PC-9 (cell line): ENCODE results near the gene FBXO48. TPM values are rescaled to one million over a fixed set of nuclear protein-coding genes. Genes with fewer than 3 reads are reported as not detected.

Experiments
- BruUV-seq: library from RNA; stranded (reverse); fragments of 400-500 nt; replicated peaks from 2 replicates; lab custom pipeline; 2021; lab: Mats Ljungman, UMichigan
- CTCF ChIA-PET: fragments of 300-600 bp; sonication (Branson Sonifier 250); formaldehyde crosslinking; loops from one replicate; lab custom pipeline; 2022; ENCODE audit warnings: antibody characterized with exemption; lab: Charles Lee
- POLR2A ChIA-PET: fragments of 300-600 bp; sonication (Branson Sonifier 250); formaldehyde crosslinking; loops from one replicate; lab custom pipeline; 2022; ENCODE audit warnings: antibody characterized with exemption; ENCODE audit not compliant: unreplicated experiment; lab: Charles Lee
- DNase-seq, 2 experiments: peaks; one replicate each; pipeline versions ENCODE4 v3.0.0 to v3.0.0-alpha.2; 2015 to 2022; ENCODE audit warnings: mixed read lengths in 1 of 2
- H2AFZ ChIP-seq: fragments of 200-600 bp; sonication (generic); 2 replicates; pipeline ENCODE4 v1.8.1; 2017; ENCODE audit warnings: antibody characterized with exemption
- H3F3A ChIP-seq: fragments of 200-600 bp; sonication (generic); 2 replicates; pipeline ENCODE4 v1.8.1; 2017; ENCODE audit warnings: antibody characterized with exemption, mild to moderate bottlenecking, low read depth; ENCODE audit not compliant: insufficient read depth
- H3K27ac ChIP-seq: fragments of 200-600 bp; sonication (generic); 2 replicates; pipeline ENCODE4 v1.6.1; 2016; ENCODE audit warnings: mixed run types
- H3K27me3 ChIP-seq: fragments of 200-600 bp; sonication (generic); 2 replicates; pipeline ENCODE4 v1.6.1; 2016; ENCODE audit warnings: low read depth, mixed run types; ENCODE audit not compliant: insufficient read depth
- H3K36me3 ChIP-seq: fragments of 200-600 bp; sonication (generic); 2 replicates; pipeline ENCODE4 v1.6.1; 2016; ENCODE audit warnings: low read depth, mixed run types
- H3K4me1 ChIP-seq: fragments of 200-600 bp; sonication (generic); replicated peaks from 2 replicates; pipeline ENCODE4 v1.6.1; 2016; ENCODE audit warnings: mixed run types; ENCODE audit not compliant: insufficient read depth
- H3K4me2 ChIP-seq: fragments of 200-600 bp; sonication (generic); 2 replicates; pipeline ENCODE4 v1.6.1; 2017; ENCODE audit warnings: mixed run types
- H3K4me3 ChIP-seq: fragments of 200-600 bp; sonication (generic); 2 replicates; pipeline ENCODE4 v1.6.1; 2016; ENCODE audit warnings: mixed run types
- H3K79me2 ChIP-seq: fragments of 200-600 bp; sonication (generic); 2 replicates; pipeline ENCODE4 v1.6.1; 2017; ENCODE audit warnings: low read depth, mixed run types
- H3K9me2 ChIP-seq: fragments of 200-600 bp; sonication (generic); 2 replicates; pipeline ENCODE4 v1.8.1; 2017; ENCODE audit warnings: mild to moderate bottlenecking; ENCODE audit not compliant: insufficient read depth
- H3K9me3 ChIP-seq: fragments of 200-600 bp; sonication (generic); 2 replicates; pipeline ENCODE4 v1.8.1; 2016; ENCODE audit warnings: low read depth; ENCODE audit not compliant: insufficient read depth
- H4K20me1 ChIP-seq: fragments of 200-600 bp; sonication (generic); 2 replicates; pipeline ENCODE4 v1.8.1; 2017; ENCODE audit not compliant: insufficient read depth
- EZH2 ChIP-seq: fragments of 200-600 bp; sonication (generic); IDR thresholded peaks from 2 replicates; pipeline ENCODE4 v1.8.0; 2017; ENCODE audit warnings: antibody characterized with exemption, low read depth
- intact Hi-C: fragments of 100-400 bp; cut with micrococcal nuclease; formaldehyde crosslinking; loops from one replicate; pipeline ENCODE4 v1.10.0; 2022; ENCODE audit not compliant: unreplicated experiment
- total RNA-seq: library from RNA; stranded (reverse); gene quantifications from 2 replicates; pipeline ENCODE4 v1.2.3, GENCODE V29; 2021
- TF ChIP-seq, protein P1 (sequence below): fragments of 200-600 bp; sonication (generic); conservative IDR thresholded peaks from 2 replicates; pipeline ENCODE4 v1.6.1; 2017; ENCODE audit warnings: mixed run types, antibody characterized with exemption, mild to moderate bottlenecking, moderate library complexity

FBXO48 gene
- total RNA-seq, 1 experiment from 2014 or later, result 1.6 TPM

DNA sequence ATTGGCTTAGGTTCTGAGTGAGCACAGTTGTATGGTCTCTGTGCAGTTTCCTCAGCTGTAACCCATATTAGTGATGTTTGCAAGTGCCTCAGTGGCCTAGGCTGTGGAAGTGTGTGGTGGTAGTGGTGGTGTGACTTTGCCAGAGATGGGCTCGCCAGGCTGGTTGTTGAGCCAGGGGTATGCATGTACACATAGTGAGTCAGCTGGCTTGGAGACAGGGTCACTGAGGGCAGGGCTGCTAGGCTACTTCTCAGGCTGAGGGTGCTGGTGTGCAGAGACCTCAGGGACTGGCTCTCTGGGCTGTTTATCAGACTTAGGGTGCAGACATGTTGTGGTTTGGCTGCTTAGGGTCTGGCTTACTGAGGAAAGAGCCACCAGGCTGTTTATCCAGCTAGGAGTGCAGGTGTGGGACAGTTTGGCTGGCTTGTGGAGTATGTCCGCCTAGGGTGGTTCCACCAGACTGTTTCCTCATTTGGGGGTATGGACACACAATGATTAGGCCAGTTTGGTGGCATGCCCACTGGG is 15.3 kb upstream of the FBXO48 start:
- Histone ChIP-seq H4K20me1 (no peaks in the 10 kb centered on the region), H3F3A (no peaks in the 10 kb centered on the region), H3K27ac (no peak overlapping the region), H3K27me3 (no peaks in the 10 kb centered on the region), H3K4me3 (no peak overlapping the region), H3K9me2 (no peaks in the 10 kb centered on the region), H3K36me3 (no peaks in the 10 kb centered on the region), H3K4me2 (no peak overlapping the region), H3K4me1 (no peaks in the 10 kb centered on the region), H3K9me3 (no peaks in the 10 kb centered on the region), H2AFZ (no peak overlapping the region), H3K79me2 (no peaks in the 10 kb centered on the region)
- TF ChIP-seq, protein P1, sequence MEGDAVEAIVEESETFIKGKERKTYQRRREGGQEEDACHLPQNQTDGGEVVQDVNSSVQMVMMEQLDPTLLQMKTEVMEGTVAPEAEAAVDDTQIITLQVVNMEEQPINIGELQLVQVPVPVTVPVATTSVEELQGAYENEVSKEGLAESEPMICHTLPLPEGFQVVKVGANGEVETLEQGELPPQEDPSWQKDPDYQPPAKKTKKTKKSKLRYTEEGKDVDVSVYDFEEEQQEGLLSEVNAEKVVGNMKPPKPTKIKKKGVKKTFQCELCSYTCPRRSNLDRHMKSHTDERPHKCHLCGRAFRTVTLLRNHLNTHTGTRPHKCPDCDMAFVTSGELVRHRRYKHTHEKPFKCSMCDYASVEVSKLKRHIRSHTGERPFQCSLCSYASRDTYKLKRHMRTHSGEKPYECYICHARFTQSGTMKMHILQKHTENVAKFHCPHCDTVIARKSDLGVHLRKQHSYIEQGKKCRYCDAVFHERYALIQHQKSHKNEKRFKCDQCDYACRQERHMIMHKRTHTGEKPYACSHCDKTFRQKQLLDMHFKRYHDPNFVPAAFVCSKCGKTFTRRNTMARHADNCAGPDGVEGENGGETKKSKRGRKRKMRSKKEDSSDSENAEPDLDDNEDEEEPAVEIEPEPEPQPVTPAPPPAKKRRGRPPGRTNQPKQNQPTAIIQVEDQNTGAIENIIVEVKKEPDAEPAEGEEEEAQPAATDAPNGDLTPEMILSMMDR, result no peak
- TF ChIP-seq EZH2, result no peak
- no TSS peak for BruUV-seq
- ChIA-PET POLR2A (no interaction called here), CTCF (no interaction called here)
- DNase-seq, result no peak
- intact Hi-C loops, result no loop called here

DNA sequence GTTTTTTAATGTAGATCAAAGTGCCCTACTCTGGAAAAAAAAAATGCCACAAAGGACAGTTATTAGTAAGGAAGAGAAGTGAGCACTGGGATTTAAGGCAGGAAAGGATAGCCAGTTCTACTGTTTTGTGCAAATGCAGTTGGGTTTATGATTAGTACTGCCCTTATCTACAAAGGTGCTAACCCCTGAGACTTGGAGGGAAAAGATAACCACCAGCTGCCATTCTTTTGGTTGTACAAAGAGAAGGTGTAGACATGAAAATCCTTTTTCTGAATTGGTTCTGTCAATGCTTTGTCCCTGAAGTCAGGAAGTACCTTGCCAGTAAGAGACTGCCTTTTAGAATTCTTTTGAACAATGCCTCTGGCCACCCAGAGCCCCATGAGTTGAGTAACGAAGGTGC is 11.6 kb upstream of the FBXO48 start:
- no peak overlapping the region for H3K27ac ChIP-seq
- no peaks in the 10 kb centered on the region for H3K9me3 ChIP-seq
- no peak overlapping the region for H2AFZ ChIP-seq
- H4K20me1 ChIP-seq, result no peaks in the 10 kb centered on the region
- intact Hi-C loops, result no loop called here
- TF ChIP-seq EZH2, result no peak
- TF ChIP-seq, protein P1, result no peak
- H3K4me3 ChIP-seq, result no peak overlapping the region
- H3K4me1 ChIP-seq, result peaks cover 12% of the 10 kb centered on the region
- no peak overlapping the region for H3K4me2 ChIP-seq
- no peaks in the 10 kb centered on the region for H3K36me3 ChIP-seq
- H3F3A ChIP-seq, result no peaks in the 10 kb centered on the region
- H3K79me2 ChIP-seq, result no peaks in the 10 kb centered on the region
- POLR2A ChIA-PET, result no interaction called here
- DNase-seq, result no peak
- H3K9me2 ChIP-seq, result no peaks in the 10 kb centered on the region
- no TSS peak for BruUV-seq
- H3K27me3 ChIP-seq, result no peaks in the 10 kb centered on the region
- CTCF ChIA-PET, result no interaction called here

DNA sequence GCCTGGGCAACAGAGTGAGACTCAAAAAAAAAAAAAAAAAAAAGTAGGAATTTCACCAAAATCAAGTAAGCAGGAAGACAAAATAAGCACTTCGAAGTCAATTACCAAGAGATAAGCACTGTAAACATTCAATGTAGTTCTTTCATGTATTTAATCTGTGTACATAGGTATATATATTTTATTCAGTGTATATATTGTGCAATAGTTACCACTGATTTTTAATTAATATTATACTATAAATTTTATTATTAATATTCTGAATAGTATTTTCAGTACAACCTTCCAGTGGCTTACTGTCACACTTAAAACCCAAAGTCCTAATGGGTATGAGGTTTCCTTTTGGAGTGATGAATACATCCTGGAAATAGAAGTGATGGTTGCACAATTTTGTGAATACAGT is 9.4 kb upstream of the FBXO48 start:
- no peak for DNase-seq
- no peak for TF ChIP-seq EZH2
- TF ChIP-seq, protein P1, result no peak
- Histone ChIP-seq H3K9me3 (no peaks in the 10 kb centered on the region), H2AFZ (no peak overlapping the region), H3K4me1 (peaks cover 12% of the 10 kb centered on the region), H3K36me3 (no peaks in the 10 kb centered on the region), H3K4me2 (no peak overlapping the region), H3K27ac (no peak overlapping the region), H3K4me3 (no peak overlapping the region), H3K79me2 (no peaks in the 10 kb centered on the region), H3K9me2 (no peaks in the 10 kb centered on the region), H3K27me3 (no peaks in the 10 kb centered on the region), H3F3A (no peaks in the 10 kb centered on the region), H4K20me1 (no peaks in the 10 kb centered on the region)
- ChIA-PET CTCF (no interaction called here), POLR2A (no interaction called here)
- intact Hi-C loops, result no loop called here
- BruUV-seq, result no TSS peak
